Measurements from ENCODE around the gene DENND1A.

Gene DENND1A

GRCh38 chr9:123338710-123339665 lies 590.9 kb downstream of the DENND1A start:
- TF ChIP-seq GATA3 (IDR thresholded peaks at IDR 0.05; ENCODE audit: low read depth, low read length) (no peak), GATA2 (IDR thresholded peaks at IDR 0.05; ENCODE audit: low read depth, low read length) (no peak)

DNA sequence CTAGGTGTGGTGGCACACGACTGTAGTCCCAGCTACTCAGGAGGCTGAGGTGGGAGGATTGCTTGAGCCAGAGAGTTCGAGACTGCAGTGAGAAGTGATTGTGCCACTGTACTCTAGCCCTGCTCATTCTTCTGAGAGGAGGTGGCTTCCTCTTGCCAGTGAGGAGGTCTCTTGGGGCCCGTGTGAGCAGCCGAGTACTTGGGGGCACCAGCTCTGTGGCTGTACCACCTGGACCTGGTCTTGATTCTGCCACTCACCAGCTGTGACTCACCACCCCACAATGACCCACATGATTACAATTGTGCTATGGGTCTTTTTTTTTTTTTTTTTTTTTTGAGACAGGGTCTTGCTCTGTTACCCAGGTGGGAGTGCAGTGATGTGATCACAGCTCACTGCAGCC lies 592.0 kb downstream of the DENND1A start:
- TF ChIP-seq GATA2 (IDR thresholded peaks at IDR 0.05; ENCODE audit: low read depth, low read length) (no peak), GATA3 (IDR thresholded peaks at IDR 0.05; ENCODE audit: low read depth, low read length) (no peak)

GRCh38 chr9:123336959-123337358 lies 593.0 kb downstream of the DENND1A start:
- TF ChIP-seq GATA3 (IDR thresholded peaks at IDR 0.05; ENCODE audit: low read depth, low read length) (no peak), GATA2 (IDR thresholded peaks at IDR 0.05; ENCODE audit: low read depth, low read length) (no peak)

GRCh38 chr9:123336449-123336848 lies 593.5 kb downstream of the DENND1A start:
- TF ChIP-seq GATA3 (IDR thresholded peaks at IDR 0.05; ENCODE audit: low read depth, low read length), result no peak

DNA sequence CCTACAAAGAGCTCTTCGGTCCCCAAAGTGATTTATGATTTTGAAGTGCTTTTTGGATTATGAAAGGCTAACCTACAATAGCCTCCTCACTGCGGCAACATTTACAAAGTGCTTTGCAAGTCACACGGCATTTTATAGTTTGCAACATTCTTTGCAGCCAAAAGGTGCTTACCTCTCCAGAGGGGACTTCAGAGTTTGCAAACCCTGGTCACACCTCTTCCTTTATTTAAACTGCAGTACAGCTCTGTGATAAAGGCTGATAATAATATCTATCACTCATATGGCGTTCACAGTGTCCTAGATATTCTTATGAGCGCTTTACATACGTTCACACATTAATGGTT lies 594.0 kb downstream of the DENND1A start:
- TF ChIP-seq GATA2 (IDR thresholded peaks at IDR 0.05; ENCODE audit: low read depth, low read length) (no peak), GATA3 (IDR thresholded peaks at IDR 0.05; ENCODE audit: low read depth, low read length) (no peak)

- TF ChIP-seq GATA2 (IDR thresholded peaks at IDR 0.05; ENCODE audit: low read depth, low read length), result no peak
- TF ChIP-seq GATA3 (IDR thresholded peaks at IDR 0.05; ENCODE audit: low read depth, low read length), result no peak
Observed at GRCh38 chr9:123335193-123335985, 594.5 kb downstream of the DENND1A start.

DNA sequence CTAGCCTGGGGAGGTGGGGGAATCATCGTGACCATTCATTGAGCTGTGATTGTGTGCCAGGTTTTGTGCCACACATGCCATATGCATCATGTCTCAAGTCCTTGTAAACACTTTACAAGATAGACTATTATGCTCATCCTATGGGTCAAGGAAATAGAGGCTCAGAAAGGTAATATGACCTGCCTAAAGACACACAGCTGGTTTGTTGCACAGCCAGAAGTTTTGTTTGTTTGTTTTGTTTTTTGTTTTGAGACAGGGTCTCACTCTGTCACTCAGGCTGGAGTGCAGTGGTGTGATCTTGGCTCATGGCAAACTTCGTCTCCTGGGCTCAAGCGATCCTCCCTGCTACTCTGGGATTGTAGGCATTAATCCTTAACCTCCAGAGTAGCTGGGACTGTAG lies 595.3 kb downstream of the DENND1A start:
- no peak for TF ChIP-seq GATA2 (IDR thresholded peaks at IDR 0.05; ENCODE audit: low read depth, low read length)
- TF ChIP-seq GATA3 (IDR thresholded peaks at IDR 0.05; ENCODE audit: low read depth, low read length), result no peak

- TF ChIP-seq GATA3 (IDR thresholded peaks at IDR 0.05; ENCODE audit: low read depth, low read length) (no peak), GATA2 (IDR thresholded peaks at IDR 0.05; ENCODE audit: low read depth, low read length) (no peak)
Observed at GRCh38 chr9:123331346-123332060, 598.4 kb downstream of the DENND1A start.

Data from SH-SY5Y (cell line).